NCI-H526 treated with DMSO at 0.1 percent for 48 hours (cell line): ENCODE results near the gene UQCC2.

Source experiments
- DNase-seq: peaks from one replicate; lab custom pipeline; 2025; lab: John Stamatoyannopoulos, UW

Gene UQCC2

GRCh38 chr6:33705955-33706725, 5.4 kb downstream of the UQCC2 start:
- DNase-seq: no peak

DNA sequence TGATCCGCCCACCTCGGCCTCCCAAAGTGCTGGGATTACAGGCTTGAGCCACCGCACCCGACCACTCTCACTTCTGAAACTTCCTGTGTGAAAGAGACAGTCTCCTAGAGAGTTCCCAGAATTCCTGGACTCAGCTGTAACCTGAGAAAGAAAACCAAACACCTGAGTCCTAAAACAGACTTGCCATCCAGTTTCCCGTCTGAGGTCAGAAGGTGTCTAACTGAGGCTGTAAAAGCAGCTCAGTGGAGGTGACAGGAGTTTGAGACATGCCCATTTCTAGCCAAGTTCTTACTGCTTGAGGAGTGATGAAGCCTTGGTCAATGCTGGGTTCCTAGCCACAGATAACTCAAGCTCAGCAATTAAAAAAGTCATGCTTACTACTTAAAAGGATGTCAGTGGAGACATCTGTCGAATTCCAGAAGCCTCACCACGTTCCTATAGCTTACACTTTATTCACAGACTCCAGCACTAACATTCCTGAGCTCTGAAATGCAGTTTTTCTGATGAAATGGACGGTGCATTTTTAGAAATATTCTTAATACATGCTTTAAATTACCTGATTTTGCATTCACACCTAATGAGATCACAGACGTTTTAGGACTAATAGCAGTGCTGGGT, 6.1 kb downstream of the UQCC2 start:
- no peak for DNase-seq

DNA sequence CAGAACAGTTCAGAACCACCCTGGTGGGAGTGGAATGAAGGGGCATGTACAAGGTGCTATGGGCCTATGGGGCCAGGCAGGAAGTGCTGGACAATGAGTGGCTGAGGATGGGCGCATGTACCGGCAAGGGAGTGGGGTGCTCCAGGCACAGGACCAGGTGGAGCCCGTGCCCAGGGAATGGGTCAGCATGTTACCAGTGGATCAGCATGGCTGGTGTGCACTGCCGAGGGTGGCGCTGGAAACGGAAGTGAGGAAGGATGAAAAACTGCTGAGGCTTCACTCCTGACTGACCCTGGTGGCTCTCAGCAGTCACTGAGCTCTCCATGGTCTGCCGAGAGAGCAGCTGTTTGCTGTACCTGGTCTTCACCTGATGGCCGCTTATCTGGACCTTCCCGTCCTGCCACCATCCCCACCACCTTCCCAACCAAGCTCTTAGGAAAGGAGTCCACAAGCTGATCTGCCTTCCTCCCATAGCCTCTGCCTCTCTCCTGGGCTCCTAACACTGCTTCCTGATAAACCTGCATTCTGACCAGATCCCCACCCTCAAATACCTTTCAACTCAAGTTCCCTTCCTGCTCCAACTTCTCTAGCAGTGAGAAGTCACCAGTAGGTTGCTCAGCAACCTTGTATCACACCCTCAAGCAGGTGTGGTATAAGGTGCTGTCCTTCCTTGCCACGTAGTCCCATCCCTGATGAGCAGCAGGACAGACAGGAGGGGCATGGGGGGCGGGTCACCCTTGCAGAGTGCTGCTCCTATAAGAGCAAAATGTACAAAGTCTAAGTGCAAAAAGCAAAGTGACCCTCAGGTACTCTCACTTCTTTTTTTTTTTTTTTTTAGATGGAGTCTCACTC, 7.1 kb downstream of the UQCC2 start:
- DNase-seq: no peak

- DNase-seq: no peak
Measured at GRCh38 chr6:33702345-33702977, 9.0 kb downstream of the UQCC2 start.

GRCh38 chr6:33700391-33701050, 11.0 kb downstream of the UQCC2 start:
- DNase-seq: peak; percentile 52

DNA sequence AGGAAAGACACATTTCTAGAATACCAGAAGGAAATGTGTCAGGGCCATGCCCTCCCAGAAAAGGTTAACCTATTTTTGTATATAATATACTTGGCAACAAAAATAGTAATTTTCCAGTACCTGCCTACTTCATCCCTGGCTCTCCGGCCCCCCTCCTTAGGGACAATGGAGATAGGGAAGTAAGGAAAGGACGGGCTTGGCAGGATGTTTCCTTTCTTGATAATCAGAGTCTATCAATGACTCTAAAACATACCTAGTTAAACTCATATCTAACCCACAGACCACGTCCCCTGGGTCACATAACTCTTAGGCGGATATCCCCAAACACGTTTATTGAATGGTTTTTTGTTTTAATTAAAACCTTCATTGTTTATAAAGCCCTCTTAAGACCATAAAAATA, 11.8 kb downstream of the UQCC2 start:
- no peak for DNase-seq

- DNase-seq: no peak
Measured at GRCh38 chr6:33699131-33699530, 12.4 kb downstream of the UQCC2 start.

DNA sequence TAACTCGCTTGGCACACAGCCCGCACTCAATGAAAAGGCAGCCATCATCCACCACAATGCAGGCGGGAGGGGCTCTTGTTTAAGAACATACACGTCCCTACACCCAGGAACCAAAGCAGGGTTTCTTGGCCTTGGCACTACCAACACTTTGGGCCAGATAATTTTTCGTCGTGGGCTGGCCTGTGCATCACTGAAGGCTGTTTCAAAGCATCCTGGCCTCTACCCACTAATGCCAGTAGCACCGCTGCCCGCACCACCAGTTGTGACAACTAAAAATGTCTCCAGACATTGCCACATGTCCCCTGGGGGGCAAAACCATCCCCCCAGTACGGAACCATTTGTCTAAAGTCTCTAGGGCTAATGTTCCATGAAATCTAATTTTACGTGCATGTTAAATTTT, 13.0 kb downstream of the UQCC2 start:
- DNase-seq: no peak

- DNase-seq: no peak
Measured at GRCh38 chr6:33697845-33698244, 13.7 kb downstream of the UQCC2 start.

DNA sequence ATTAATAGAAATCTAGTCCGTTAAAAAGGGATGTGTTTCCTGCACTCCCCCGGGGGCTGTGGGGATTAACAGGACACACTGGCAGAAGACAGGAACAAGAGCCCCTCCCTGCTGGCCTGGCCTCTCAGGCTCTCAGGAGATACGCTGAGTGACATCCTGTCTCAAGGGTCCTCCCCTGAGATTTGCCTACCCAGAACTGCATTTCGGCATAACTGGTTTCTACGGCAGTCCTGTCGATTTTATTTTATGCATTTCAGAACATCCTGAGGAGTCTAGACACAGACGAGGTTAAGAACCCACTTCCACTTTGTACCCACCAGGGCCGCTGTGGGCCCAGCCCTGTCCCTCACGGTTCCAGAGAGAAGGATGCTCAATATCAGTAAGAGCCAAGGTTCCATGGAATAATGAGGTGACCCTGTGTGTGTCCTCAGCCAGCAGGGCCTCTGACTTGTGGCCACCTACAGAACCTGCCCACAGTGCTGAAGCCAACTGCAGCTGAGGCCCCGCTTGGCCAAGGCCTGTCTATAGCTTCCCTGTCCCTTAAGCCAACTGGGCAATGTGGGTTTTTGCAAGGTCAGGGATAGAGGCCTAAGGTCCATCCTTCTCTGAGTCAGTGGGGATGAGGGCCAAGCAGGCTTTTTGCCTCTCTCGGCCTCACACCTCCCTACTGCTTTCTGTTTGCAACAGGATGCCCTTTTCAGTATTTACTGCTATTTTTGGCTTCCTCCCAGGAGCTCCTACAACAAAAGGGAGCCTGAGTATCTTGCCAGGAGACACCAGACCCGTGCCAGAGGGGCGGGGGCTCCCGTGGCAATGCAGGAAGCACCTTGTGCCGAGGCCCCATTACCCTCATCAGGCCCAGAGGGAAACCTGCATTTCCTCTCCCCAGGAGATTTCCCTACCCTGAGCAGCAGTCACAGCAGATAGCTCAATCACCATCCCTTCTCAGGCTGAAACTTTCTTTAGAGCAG, 14.7 kb downstream of the UQCC2 start:
- DNase-seq: no peak

DNA sequence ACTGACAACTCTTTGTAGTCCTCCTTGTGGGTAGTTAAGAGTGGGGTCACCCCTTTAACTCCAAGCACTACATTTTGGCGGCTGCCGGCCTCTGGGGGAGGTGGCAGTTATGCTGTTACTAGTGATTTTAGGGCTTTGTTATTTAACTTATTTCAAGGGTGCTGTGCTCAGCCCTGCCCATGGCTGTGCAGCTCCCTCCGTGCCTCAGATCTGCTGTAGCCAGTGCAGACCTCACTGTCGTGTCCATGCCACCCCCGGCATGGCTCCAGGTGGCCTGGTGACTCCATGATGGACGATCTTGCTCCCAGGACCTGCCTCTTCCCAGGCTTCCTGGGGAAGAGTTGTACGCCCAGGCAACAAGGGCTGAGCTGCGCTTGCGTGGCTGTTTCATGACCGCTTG, 15.4 kb downstream of the UQCC2 start:
- DNase-seq: no peak

DNA sequence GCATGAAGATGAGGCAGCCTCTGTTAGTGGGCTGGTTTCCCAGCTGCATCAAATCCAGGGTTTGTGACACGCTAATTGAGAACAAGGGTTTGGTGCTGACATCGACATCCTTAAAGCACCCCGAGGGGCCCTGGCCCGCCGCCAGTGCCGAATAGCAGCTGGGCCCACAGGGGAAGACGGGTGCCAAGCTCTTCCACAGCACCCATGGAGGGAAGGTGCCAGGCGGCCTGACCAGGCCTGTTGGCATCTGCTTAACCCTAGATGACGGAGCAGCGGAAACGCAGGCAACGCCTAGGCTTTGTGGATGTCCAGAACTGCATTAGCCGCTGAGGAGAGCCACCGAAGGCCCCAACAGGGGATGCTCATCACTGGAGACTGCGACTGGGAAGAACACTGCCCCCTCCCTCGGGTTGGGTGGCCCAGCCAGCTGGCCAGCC, 16.0 kb downstream of the UQCC2 start:
- no peak for DNase-seq

DNA sequence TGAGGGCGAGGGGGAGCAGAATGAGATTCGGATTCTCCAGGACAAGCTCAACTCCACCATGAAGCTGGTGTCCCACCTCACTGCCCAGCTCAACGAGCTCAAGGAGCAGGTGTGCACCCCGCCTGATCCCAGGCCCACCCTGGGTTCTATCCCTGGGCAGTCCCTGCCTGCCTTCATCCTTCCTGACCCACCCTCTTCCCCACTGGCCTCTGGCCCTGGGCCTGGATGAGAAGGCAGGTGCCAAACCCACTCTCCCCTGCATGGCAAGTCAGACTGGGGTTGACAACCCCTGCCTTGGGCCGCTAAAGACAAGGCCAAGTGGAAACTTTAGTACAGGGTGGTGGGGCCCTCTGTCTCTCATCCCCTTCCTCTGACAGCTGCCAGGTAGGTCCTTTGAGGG, 16.5 kb downstream of the UQCC2 start:
- no peak for DNase-seq

GRCh38 chr6:33694401-33694931, 17.0 kb downstream of the UQCC2 start:
- DNase-seq: no peak

GRCh38 chr6:33693186-33694105, 18.1 kb downstream of the UQCC2 start:
- no peak for DNase-seq

DNA sequence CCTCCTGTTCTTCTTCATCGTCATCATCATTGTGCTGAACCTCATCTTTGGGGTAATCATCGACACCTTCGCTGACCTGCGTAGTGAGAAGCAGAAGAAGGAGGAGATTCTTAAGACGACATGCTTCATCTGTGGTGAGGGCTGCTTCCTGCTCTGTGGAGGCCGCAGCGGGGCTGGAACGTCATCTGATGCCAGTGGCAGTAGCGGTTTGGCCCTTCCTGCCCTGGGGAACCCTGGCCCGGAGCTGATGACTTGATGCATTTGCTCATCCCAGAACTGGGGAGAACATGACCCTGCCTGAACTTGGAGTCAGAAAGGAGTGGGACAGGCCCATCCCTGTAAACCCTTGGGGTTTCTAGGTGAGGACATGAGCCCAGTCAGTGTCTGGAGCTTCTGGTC, 18.7 kb downstream of the UQCC2 start:
- DNase-seq: no peak

- DNase-seq: no peak
Measured at GRCh38 chr6:33692078-33692759, 19.3 kb downstream of the UQCC2 start.

- DNase-seq: no peak
Measured at GRCh38 chr6:33691456-33692077, 19.9 kb downstream of the UQCC2 start.
